Kidney epithelial cell (primary cell): ENCODE data around the gene CTRB1. TPM values are rescaled to one million over a fixed set of nuclear protein-coding genes. Genes with fewer than 3 reads are reported as not detected.

ENCODE experiments used
- DNase-seq: peaks from one replicate; pipeline ENCODE4 v3.0.0-alpha.2; 2010; ENCODE audit warnings: low read depth
- H3K27me3 ChIP-seq: 2 replicates; pipeline ENCODE4 v1.6.0; 2011; ENCODE audit warnings: low read length; ENCODE audit not compliant: control insufficient read depth, insufficient read depth
- H3K36me3 ChIP-seq: 2 replicates; pipeline ENCODE4 v1.5.1; 2011; ENCODE audit warnings: low read length; ENCODE audit not compliant: control insufficient read depth, insufficient read depth
- H3K4me3 ChIP-seq: 2 replicates; pipeline ENCODE4 v1.5.1; 2011; ENCODE audit warnings: low read depth, mild to moderate bottlenecking, control low read depth, low read length
- CTCF ChIP-seq: IDR thresholded peaks from 2 replicates; pipeline ENCODE4 v1.5.1; 2011; ENCODE audit warnings: mild to moderate bottlenecking, moderate library complexity, low read length, control low read depth, inconsistent platforms; ENCODE audit not compliant: insufficient read depth, poor library complexity, severe bottlenecking
- total RNA-seq: library from RNA; depleted of rRNA; stranded (reverse); fragments of >200 nt; gene quantifications from 2 replicates; pipeline ENCODE4 v1.2.3, GENCODE V29; 2015

CTRB1 gene
- total RNA-seq, 1 donor from 2014 or later = not detected

GRCh38 chr16:75228143-75228976 lies 9.6 kb downstream of the CTRB1 start:
- Histone ChIP-seq H3K27me3 (peaks cover 6% of the 10 kb centered on the region), H3K36me3 (peaks cover 5% of the 10 kb centered on the region), H3K4me3 (no peak overlapping the region)
- DNase-seq = no peak
- TF ChIP-seq CTCF = no peak

- no peak for DNase-seq
- Histone ChIP-seq H3K36me3 (peaks cover 6% of the 10 kb centered on the region), H3K27me3 (peaks cover 4% of the 10 kb centered on the region), H3K4me3 (no peak overlapping the region)
- TF ChIP-seq CTCF = no peak
Measured at GRCh38 chr16:75229172-75230031, 10.6 kb downstream of the CTRB1 start.

DNA sequence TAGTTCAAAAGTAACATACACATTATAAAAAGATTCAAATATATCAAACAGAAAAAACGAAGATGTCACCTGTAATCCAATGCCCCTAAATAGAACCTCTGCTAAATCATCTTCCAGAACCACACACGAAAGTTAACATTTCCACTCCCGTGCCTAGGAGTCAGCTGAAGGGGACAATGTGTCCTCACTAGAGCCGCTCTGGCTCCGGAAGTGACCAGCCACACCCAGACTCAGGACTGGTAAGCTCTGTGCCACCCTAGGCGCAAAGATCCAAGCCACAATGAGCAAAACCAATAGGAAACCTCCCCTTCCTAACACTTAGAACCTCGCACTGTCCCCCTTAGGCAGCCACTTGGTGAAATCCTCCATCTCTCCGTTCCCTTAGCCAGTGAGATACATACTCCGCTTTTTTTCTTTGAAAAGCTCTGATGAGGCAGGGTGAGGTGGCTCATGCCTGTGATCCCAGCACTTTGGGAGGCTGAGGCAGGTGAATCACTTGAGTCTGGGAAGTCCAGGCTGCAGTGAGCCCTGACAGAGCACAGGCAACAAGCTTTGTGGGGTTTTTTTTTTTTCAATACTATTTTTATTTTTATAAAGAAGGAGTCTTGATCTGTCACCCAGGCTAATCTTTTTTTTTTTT lies 11.8 kb downstream of the CTRB1 start:
- TF ChIP-seq CTCF = no peak
- peaks cover 11% of the 10 kb centered on the region for H3K36me3 ChIP-seq

GRCh38 chr16:75231570-75231969 lies 12.8 kb downstream of the CTRB1 start:
- Histone ChIP-seq H3K4me3 (no peak overlapping the region), H3K36me3 (peaks cover 13% of the 10 kb centered on the region), H3K27me3 (no peaks in the 10 kb centered on the region)
- DNase-seq = no peak
- TF ChIP-seq CTCF = no peak

More for the DNA sequence above, 11.8 kb downstream of the CTRB1 start:
- no peak for DNase-seq
- H3K4me3 ChIP-seq = no peak overlapping the region
- H3K27me3 ChIP-seq = no peaks in the 10 kb centered on the region

GRCh38 chr16:75233611-75233938 lies 14.8 kb downstream of the CTRB1 start:
- no peak overlapping the region for H3K4me3 ChIP-seq
- no peak for TF ChIP-seq CTCF
- DNase-seq = no peak
- H3K27me3 ChIP-seq = no peaks in the 10 kb centered on the region
- peaks cover 12% of the 10 kb centered on the region for H3K36me3 ChIP-seq
